Left lobe of liver (tissue), 2 donors: Measurements from ENCODE around the gene WIPF1. TPM values are rescaled to one million over a fixed set of nuclear protein-coding genes. Genes with fewer than 3 reads are reported as not detected.
A peak's percentile ranks its signal among the peaks of the same experiment; 100 is the strongest.

Source experiments
- ATAC-seq: fragments of 200-7000 bp; cut with Tn5 transposase; one replicate; pipeline ENCODE4 v1.9.1; 2020; ENCODE audit warnings: mild to moderate bottlenecking, moderate library complexity
- DNase-seq: peaks from one replicate; pipeline ENCODE4 v3.0.0-alpha.2; 2020; ENCODE audit warnings: low spot score
- total RNA-seq: library from RNA; stranded (reverse); gene quantifications from one replicate; pipeline ENCODE4 v1.2.1, GENCODE V29; 2021
- donor health status: DM: no; HTN: no; CAD: no; lungs with moderate emphysema.
- donor health status: DM: no; HTN: yes; CAD: no.

WIPF1 gene
- 6.3 TPM for total RNA-seq

- DNase-seq (no peak), ATAC-seq (peak; percentile 48)
Observed at GRCh38 chr2:174597345-174598047, at the start of gene WIPF1. Gene WIPF1 (minus strand): TSS chr2:174597804. CDS start chr2:174585573, 12,231 bp downstream.

DNA sequence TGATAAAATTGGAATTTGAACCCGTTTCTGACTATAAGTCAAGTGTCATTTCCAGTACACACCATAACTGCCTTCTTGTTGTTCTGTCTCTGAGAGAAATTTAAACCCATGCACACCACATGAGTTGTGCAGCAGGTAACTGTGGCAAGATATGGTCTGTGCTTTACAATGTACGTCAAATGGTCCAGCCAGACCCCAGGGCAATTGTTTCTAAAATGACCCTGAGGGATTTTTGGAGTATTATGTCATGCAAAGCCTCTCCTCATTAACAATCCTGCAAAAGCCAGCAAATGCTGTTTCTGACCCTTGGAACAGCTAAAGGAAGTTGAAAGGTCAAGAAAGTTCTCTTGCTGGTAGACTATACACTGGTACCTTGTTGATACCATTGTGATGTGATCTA is 47.7 kb upstream of the WIPF1 start:
- no peak for ATAC-seq
- DNase-seq = no peak

DNA sequence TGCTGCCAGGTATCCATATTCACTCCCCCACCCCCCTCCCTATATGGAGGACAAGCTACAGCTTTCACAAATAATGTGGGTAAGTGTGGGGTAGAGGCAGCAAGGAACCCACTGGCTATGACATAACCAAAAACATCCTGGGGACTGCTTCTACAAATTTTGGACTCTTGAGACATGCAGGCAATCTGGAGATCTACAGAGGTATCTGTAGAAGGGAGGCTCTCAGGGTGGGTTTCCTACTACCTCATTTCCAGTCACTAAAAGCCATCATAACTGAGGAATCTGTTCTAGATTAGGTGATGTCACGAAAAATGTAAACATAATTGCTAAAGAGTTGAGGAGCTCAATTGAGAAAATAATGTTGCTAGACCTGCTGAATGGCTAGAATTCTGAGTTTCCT is 46.8 kb upstream of the WIPF1 start:
- DNase-seq = no peak
- ATAC-seq = no peak

DNA sequence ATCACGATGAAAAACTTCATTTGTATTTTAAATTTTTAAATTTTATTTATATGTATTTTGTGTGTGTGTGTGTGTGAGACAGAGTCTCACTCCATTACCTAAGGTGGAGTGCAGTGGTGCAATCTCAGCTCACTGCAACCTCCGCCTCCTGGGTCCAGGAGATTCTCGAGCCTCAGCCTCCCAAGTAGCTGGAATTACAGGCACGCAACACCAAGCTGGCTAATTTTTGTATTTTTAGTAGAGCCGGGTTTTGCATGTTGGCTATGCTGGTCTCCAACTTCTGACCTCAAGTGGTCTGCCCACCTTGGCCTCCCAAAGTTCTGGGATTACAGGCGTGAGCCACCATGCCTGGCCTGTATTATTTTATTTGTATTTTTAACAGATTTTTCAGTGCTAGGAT is 45.8 kb upstream of the WIPF1 start:
- DNase-seq (no peak), ATAC-seq (no peak)

GRCh38 chr2:174641168-174641567 is 43.6 kb upstream of the WIPF1 start:
- ATAC-seq (no peak), DNase-seq (no peak)

GRCh38 chr2:174636987-174637386 is 39.4 kb upstream of the WIPF1 start:
- no peak for ATAC-seq
- no peak for DNase-seq

GRCh38 chr2:174635776-174636404 is 38.3 kb upstream of the WIPF1 start:
- ATAC-seq = no peak
- no peak for DNase-seq

- ATAC-seq = no peak
Observed at GRCh38 chr2:174635015-174635593, 37.5 kb upstream of the WIPF1 start.

DNA sequence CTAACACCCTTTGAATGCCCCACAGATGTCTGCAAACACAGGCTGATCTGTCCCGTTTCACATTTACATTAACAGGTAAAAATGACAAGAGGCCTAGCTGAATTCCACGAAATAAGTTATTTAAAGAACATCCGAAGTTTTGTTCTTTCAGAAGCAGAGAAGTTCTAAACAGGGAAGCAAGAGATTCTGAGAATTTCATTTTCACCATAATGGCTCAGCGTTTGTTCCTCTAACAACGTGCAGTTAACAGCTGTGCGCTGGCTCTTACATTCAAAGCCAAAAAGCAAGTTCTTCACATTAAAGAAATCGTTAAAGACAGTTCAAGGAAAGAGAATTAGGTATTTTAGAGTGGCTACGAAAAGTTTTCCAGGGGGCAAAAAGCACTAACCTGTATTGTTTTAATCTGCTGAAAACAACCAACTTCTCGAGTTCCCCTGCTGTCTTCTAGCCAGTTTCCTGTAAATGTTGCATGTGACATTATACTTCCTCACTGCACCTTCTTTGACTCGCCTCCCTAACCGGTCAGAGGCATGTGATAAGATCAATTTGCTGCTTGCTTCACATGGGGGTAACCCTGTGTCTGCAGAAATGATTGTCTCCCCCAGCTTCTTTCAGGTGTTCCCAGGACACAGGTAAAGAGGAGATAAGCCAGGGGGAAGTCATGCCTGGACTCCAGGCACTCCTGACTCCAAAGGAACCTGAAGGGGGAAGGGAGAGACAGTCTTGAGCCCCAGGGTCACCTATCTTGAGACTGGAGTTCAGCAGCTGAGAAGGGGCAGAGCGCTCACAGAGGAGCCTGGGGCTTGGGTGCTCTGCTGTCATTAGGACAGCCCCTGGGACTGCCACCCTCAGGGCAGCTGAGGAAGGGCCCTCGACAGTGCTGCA is 36.8 kb upstream of the WIPF1 start:
- DNase-seq = no peak
- peak; percentile 52 for ATAC-seq

More at GRCh38 chr2:174635015-174635593, 37.5 kb upstream of the WIPF1 start:
- DNase-seq = no peak

DNA sequence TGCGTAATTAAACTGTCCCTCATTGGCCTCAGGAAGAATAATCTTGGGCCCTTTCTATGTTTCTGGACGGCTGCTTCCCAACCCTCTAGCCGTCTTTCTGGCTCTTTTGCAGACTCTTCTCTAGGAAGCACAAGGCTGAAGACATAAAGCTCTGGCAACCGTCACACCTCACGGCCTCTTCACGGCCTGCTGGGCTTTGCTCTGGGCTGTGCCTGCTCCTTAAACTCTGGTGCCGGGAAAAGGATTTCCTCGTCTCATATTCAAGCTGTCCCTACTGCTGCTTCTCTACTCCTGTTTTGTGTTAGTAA is 36.0 kb upstream of the WIPF1 start:
- DNase-seq (no peak), ATAC-seq (no peak)

- DNase-seq = no peak
- no peak for ATAC-seq
Observed at GRCh38 chr2:174632841-174633622, 35.4 kb upstream of the WIPF1 start.

- ATAC-seq = no peak
Observed at GRCh38 chr2:174631009-174631981, 33.7 kb upstream of the WIPF1 start.

DNA sequence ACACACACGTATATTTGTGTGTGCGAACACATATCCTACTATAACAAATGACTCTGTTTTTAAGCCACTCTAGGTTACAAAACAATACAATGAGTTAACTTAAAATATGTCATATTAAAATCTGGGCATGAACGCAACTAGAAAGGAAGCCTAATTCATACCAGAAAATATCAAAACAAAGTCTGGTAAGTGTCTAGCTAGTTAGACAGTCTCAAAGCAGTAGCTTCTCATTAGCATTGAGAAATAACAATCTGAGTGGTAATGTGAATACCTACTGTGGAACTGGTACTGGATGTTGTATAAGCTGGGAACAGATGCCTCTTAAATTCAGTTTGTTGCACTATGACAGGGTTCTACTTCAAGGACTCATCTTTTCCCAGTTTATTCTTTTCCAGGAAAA is 32.5 kb upstream of the WIPF1 start:
- no peak for ATAC-seq
- no peak for DNase-seq

More at GRCh38 chr2:174631009-174631981, 33.7 kb upstream of the WIPF1 start:
- no peak for DNase-seq

GRCh38 chr2:174629506-174629905 is 31.9 kb upstream of the WIPF1 start:
- ATAC-seq = no peak
- DNase-seq = no peak

- ATAC-seq (no peak), DNase-seq (no peak)
Observed at GRCh38 chr2:174628528-174629169, 31.0 kb upstream of the WIPF1 start.

DNA sequence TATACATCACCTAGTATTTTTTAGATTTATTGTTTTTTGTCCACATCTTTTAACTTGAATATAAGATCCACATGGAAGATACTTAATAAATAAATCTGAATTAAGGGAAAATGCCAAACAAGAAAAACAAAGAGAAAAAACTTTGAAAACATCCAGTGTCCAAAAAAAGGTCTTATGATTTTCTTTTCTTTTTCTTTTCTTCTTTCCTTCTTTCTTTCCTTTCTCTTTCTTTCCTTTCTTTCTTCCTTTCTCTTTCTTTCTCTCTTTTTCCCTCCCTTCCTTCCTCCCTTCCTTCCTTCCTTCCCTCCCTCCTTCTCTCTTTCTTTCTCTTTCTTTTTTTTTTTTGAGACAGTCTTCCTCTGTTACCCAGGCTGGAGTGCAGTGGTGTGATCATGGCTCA is 29.6 kb upstream of the WIPF1 start:
- no peak for DNase-seq
- no peak for ATAC-seq

DNA sequence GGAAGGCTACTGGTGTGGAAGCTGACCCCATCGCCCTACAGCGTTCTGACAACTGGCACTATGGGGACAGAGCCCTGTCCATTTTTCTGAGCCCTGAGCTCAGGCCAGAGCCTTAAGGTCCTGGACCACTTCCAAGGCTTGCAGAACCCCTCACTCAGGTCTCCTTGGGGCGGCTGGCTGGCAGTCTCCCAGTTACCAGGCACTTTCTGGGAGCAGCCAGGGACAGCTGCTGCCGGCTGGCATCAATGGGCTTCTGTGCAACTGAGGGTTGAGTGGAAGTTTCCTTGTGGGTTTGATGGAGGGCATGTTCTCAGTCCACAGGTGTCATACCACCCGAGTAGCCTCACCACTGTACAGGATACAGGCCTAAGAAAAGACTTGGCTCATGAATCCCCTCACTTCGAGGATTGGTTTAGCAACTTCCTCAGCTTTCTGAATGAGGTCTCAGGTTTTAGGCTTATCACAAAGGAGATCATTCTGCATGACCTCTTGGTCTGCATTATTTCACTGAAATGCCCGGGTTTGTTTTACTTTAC is 27.4 kb upstream of the WIPF1 start:
- DNase-seq = no peak
- no peak for ATAC-seq

DNA sequence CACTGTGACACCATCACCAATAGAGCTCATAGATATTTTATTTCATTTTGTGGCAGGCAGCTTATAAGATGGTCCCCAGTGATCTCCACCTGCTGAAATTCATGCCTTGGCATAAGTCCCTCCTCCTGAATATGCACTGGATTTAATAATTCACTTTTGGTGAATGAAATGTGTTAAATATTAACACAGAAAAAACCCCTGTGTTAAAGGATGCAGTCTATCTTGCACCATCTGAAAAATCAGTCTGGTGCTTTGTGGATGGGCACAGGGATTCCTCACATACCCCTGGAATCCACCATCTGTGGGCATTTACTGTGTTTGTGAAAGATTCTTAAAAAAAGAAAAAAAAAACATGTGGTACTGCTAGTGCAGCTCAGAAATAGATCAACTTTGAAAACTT is 26.1 kb upstream of the WIPF1 start:
- DNase-seq (no peak), ATAC-seq (no peak)
